GM18507 (cell line): ENCODE data around the gene REL.

Experiments used
- DNase-seq: peaks from one replicate; pipeline ENCODE4 v3.0.0; 2011; ENCODE audit warnings: low read depth; ENCODE audit not compliant: insufficient read length; ENCODE audit errors: extremely low spot score
- FAIRE-seq: peaks from 2 replicates; lab custom pipeline; 2011; peaks lifted over from hg19 to GRCh38; lab: Jason Lieb, UNC

Gene REL

GRCh38 chr2:60881047-60881932 lies at the start of gene REL:
REL (plus strand) TSS chr2:60881574; CDS start chr2:60881841, 267 bp downstream.
- peak; percentile 79 for FAIRE-seq
- DNase-seq = peak; percentile 83

DNA sequence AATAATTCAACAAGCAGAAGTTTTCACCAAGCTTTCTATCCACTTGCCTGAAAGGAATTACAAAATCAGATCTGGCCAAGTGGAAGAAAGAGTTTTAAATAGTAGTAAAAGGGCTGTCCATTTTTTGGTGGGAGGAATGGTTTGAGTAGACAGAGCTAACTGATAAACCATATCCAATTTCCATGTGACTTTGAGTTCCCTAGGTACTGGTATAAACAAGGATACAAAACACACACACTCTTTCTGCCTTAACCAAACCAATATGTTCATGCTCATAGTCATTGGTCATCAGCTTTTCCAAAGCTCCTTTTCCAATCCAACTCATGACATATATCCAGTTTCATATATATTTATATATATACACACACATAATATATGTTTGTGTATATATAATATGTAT lies 49.5 kb upstream of the REL start:
- no peak for FAIRE-seq
- DNase-seq = no peak

- FAIRE-seq = no peak
- no peak for DNase-seq
These were observed 48.8 kb upstream of the REL start for GRCh38 chr2:60832621-60833020.

GRCh38 chr2:60834270-60834717 lies 47.1 kb upstream of the REL start:
- FAIRE-seq (no peak), DNase-seq (no peak)

DNA sequence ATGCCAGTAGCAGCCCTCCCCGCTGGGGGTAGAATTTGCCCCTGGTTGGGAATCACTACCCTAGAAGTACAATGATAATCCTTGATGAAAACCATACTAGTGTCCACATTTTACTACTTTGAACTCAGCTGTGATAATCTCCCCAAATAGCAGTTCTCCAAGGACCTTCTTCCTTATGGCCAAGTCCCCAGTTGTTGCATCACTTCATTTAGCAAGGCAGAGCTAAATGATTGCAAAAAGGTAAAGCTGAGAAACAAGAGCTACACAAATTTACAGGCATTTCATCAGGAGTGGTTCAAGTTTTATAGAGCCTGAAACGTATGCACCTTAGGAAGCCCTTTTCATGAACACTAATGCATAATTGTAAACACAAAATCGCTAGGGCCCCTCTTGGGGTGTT lies 44.9 kb upstream of the REL start:
- FAIRE-seq (no peak), DNase-seq (no peak)

DNA sequence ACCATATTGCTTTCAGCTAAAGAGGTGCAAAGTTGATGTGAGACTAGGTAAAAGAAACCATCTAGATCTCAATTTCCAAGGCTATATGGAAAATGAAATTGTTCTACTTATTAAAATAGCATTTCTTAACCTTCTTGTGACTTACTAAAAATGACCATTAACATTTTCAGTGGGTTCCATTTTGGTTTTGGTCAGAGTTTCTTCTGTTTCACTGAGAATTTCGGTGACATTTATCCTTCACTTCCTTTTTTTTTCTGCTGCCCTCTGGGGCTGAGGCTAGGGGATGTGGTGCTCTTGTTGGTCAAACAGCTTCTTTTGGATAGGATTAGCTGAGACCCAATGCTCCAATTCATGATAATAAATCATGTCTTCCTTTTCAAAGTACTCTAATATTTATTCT lies 44.3 kb upstream of the REL start:
- peak; percentile 92 for FAIRE-seq
- DNase-seq = no peak

GRCh38 chr2:60838481-60838880 lies 42.9 kb upstream of the REL start:
- DNase-seq (no peak), FAIRE-seq (peak; percentile 26)

GRCh38 chr2:60839126-60839813 lies 42.1 kb upstream of the REL start:
- DNase-seq (no peak), FAIRE-seq (peak; percentile 89)

- peak; percentile 99 for FAIRE-seq
- DNase-seq = no peak
These were observed 40.5 kb upstream of the REL start for GRCh38 chr2:60840880-60841279.

GRCh38 chr2:60843006-60843405 lies 38.4 kb upstream of the REL start:
- DNase-seq = no peak
- no peak for FAIRE-seq

DNA sequence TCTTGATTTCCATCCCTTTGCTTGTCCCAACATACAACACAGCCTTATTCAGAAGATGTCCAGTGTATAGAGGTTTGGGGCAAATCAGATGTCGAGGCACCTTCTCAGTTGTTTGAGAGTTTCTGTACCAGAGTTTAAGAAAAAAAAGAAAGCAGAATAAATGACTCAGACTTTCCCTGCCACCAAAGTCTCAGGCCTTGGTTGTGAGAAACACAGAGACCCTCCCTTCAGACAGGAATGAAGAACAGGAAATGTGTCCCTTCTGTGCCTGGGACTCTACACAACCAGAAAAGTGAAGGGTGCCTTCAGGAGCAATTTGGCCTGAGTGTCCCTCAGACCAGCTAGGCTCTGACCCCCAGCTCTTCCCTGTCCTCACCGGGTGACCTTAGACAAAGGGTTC lies 37.3 kb upstream of the REL start:
- DNase-seq = no peak
- peak; percentile 65 for FAIRE-seq

GRCh38 chr2:60847854-60848253 lies 33.5 kb upstream of the REL start:
- DNase-seq = no peak
- peak; percentile 9 for FAIRE-seq

DNA sequence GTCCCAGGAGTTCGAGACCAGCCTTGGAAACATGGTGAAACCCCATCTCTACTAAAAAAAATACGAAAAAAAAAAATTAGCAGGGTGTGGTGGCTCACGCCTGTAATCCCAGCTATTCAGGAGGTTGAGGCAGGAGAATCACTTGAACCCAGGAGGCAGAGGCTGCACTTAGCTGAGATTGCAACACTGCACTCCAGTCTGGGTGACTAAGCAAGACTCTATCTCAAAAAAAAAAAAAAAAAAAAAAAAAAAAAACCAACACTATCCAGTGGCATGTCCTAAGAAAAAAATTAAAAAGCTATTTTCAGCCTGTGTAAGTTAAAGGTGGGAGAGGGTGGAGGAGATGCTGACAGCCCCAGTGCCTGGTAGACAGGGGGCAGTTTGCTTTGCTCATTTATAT lies 32.2 kb upstream of the REL start:
- no peak for FAIRE-seq
- no peak for DNase-seq

DNA sequence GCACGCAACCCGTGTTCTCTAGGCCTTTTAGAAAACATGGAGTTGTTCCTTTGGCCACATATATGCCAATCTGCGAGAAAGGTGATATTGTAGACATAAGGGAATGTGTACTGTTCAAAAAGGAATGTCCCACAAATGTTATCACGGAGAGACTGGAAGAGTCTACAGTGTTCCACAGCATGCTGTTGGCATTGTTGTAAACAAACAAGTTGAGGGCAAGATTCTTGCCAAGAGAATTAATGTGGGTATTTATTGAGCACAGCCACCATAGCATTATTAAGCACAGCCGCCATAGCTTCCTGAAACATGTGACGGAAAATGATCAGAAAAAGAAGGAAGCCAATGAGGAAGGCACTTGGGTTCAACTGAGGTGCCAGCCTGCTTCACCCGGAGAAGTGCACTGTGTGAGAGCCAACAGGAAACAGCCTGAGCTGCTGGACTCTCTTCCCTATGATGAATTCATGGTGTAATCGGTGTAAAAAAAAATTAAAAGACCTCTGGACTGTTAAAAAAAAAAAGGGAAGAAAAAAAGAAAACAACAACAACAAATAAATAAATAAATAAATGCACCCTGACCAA lies 29.0 kb upstream of the REL start:
- FAIRE-seq (no peak), DNase-seq (no peak)

DNA sequence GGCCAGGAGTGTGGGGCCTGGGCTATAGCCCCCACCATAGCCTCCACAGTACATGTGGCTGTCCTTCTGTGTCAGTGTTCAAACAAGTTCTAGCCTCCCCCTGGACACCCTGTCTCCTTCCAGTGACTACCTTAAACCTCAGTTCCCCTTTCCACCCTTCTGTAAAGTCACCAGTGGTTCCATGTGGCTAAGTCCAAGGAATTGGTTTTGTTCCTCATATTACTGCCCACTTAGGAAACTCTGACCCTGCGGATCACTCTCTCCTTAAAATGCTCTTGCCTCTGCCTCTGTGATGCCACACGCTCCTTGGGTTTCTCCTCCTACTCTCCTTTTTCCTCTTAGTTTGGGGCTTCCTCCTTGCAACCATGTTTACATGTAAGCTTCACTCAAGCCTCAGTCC lies 27.8 kb upstream of the REL start:
- FAIRE-seq (no peak), DNase-seq (no peak)

DNA sequence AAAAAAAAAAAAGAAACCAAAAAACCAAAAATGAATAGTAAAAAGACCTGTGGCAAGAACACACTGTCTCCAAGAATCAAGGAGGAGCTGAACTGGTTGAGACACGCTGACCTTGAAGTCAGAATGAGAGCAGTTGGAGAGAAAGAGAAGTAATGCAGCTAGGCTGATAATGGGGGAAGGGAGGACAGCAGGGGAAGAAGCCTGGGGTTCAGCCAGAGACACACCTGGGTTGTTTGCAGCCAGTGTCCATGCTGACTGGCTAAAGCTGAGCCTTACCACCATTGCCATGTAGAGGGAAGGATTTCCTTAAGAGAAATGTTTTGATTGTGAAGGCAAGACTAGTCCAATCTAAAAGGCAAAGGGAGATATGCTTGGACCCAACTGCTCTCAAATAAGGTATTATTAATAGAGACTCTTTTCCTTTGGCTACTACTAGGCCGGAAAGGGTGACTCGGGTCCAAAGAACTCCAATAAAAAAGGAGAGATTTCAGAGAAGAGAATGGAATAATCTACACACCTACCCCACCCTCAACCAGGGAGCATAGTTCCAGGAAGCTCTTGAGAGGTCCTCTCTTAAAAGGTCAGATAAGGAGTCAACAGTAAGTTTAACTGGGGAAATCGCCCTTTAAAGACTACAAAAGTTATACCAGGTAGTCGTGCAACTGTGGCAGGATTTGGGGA lies 25.2 kb upstream of the REL start:
- DNase-seq (no peak), FAIRE-seq (no peak)

DNA sequence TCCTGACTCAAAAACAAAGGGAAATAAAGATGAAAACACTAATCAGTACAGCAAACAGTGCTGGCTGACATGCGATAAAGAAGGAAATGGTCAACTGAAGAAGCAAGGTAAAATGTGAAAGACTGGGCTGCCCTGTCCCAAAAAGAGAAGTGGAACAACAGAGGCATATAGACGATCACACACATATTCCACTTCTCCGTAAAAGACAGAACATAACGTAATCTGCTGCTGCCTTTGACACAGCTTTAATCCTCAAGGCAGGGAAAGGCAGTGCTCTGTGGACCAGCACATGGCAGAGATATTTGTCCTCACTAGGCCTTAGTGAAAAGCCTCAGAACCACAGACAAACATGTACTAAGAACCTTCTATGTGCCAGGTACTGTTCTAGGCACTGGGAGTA lies 24.3 kb upstream of the REL start:
- DNase-seq (no peak), FAIRE-seq (no peak)

DNA sequence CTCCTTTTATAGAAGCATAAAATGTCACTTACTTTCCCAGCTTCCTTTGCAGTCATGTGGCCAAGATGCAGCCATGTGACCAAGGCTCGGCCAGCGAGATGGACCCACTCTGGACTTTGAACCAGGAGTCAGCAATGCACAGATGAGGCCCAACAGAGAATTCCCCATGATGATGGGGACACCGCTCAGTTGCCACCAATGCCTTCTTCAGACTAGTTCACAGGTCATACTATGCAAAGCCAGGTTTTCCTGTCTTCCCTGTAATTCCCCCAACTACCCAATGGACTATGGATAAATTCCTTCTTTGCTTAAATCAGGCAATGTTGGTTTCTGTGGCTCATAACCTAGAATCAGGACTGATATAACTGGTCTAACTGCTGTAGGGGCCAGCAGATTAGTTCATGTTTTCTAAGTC lies 22.5 kb upstream of the REL start:
- FAIRE-seq (no peak), DNase-seq (no peak)

GRCh38 chr2:60861736-60862135 lies 19.6 kb upstream of the REL start:
- FAIRE-seq (no peak), DNase-seq (no peak)

DNA sequence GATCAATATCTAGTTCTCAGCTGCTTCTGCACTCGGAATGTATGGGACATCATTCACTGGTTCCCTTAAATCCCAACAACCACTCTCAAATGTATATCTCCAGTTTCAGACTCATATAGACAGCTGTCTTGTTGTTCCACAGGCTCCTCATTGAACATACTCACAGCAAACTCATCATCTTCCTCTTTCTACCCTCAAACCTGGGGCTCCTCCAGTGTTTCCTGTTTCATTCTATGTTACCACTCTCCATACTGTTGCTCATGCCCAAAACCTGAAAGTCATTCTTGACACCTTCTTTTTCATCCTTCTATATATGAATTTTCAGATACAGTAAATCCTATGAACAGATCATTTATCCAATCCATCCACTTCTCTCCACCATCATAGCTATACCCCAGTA lies 18.7 kb upstream of the REL start:
- no peak for FAIRE-seq
- DNase-seq = no peak
